Activated CD8-positive, alpha-beta T cell treated with anti-CD3 and anti-CD28 coated beads, Interleukin-2, amount 10 ng/mL, durations not matched to agents 7 days and 5 days (primary cell): ENCODE data around the gene TTC12. TPM values are rescaled to one million over a fixed set of nuclear protein-coding genes. Genes with fewer than 3 reads are reported as not detected.

Experiments used
- ATAC-seq: fragments of 150-1000 bp; cut with Tn5 transposase; one replicate; pipeline ENCODE4 v1.10.0; 2021; ENCODE audit warnings: moderate library complexity
- CTCF ChIA-PET: fragments of 350-600 bp; sonication (Branson Sonifier 250); formaldehyde crosslinking; loops from one replicate; lab custom pipeline; 2021; ENCODE audit warnings: antibody characterized with exemption; lab: Charles Lee
- POLR2A ChIA-PET: fragments of 350-600 bp; sonication (Branson Sonifier 250); formaldehyde crosslinking; loops from one replicate; lab custom pipeline; 2021; ENCODE audit warnings: antibody characterized with exemption; lab: Charles Lee
- DNase-seq: peaks from one replicate; pipeline ENCODE4 v3.0.0-alpha.2; 2020
- H3K27ac Mint-ChIP-seq: one replicate; pipeline ENCODE4 v1.8.0; 2021; ENCODE audit warnings: mild to moderate bottlenecking, mixed read lengths
- H3K27me3 Mint-ChIP-seq: one replicate; pipeline ENCODE4 v1.8.0; 2021; ENCODE audit warnings: low read depth, mixed read lengths
- H3K36me3 Mint-ChIP-seq: one replicate; pipeline ENCODE4 v1.8.0; 2021; ENCODE audit warnings: low read depth, mixed read lengths
- H3K4me1 Mint-ChIP-seq: one replicate; pipeline ENCODE4 v1.8.0; 2021; ENCODE audit warnings: low read depth, mixed read lengths
- H3K4me3 Mint-ChIP-seq: one replicate; pipeline ENCODE4 v1.8.0; 2021; ENCODE audit warnings: mild to moderate bottlenecking, mixed read lengths
- H3K9me3 Mint-ChIP-seq: one replicate; pipeline ENCODE4 v1.8.0; 2022; ENCODE audit warnings: mixed read lengths; ENCODE audit not compliant: insufficient read depth
- total RNA-seq, 2 experiments: library from RNA; stranded (reverse); gene quantifications; one replicate each; pipeline ENCODE4 v1.2.3, GENCODE V29; 2021

Gene TTC12
- total RNA-seq, 2 experiments from 2014 or later: 4.5 to 5.2 TPM

DNA sequence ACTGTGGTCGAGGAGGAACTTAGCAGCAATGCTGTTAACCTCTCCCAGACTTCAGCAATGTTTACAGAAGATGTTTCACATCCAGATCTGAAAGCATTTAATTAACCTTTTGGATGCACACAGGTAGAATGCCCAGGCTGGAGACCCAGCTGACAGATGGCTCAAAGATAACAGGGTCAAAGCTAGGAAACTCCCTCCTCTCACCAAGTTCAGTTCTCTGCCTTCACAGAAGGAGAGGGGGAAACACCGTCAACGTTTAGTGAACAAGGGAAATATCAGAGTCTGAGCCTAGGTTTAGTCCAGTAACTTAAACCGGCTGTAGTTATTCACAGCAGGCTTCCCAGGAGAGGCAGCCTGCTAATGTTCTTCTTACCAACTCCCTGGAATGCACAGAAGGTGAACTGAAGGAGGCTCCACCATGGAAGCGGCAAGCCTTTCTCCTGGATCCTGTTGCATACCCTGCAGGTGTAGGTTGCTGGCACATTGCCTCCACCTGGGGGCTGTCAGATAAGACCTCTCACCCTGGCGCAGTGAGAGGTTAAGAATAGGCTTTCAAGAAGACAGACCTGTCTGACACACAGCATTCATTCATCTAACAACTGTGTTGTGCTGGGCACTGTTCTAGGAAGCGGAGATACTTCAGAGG is 49.7 kb downstream of the TTC12 start:
- ATAC-seq: no peak
- Mint-ChIP-seq H3K36me3 (no peaks in the 10 kb centered on the region), H3K4me1 (peaks cover 17% of the 10 kb centered on the region), H3K4me3 (no peak overlapping the region), H3K9me3 (no peaks in the 10 kb centered on the region), H3K27ac (no peak overlapping the region), H3K27me3 (no peaks in the 10 kb centered on the region)
- ChIA-PET POLR2A (no interaction called here), CTCF (no interaction called here)
- DNase-seq: no peak

DNA sequence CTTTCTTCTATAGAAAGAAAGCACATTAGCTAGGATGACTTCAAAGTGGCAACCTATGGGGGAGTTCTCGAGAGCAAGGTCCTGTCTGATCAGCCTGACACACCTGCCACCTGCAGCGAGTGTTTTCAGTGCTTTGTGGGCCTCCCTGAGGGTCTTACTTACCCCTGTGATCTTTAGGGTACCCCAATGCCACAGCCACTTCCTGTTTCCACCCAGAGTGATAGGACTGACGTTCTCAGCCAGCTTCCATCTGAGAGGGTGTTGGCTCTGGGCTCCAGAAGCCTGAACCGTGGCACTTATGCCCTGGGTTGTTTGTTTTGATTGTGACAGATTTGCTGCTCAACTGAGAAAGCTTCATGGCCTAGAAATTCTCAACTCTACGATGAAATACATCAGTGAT is 51.5 kb downstream of the TTC12 start:
- no peak for DNase-seq
- H3K27ac Mint-ChIP-seq: no peak overlapping the region
- ChIA-PET CTCF (no interaction called here), POLR2A (no interaction called here)
- H3K4me1 Mint-ChIP-seq: peaks cover 17% of the 10 kb centered on the region
- ATAC-seq: no peak
- H3K27me3 Mint-ChIP-seq: no peaks in the 10 kb centered on the region
- no peak overlapping the region for H3K4me3 Mint-ChIP-seq
- H3K9me3 Mint-ChIP-seq: no peaks in the 10 kb centered on the region
- H3K36me3 Mint-ChIP-seq: no peaks in the 10 kb centered on the region

DNA sequence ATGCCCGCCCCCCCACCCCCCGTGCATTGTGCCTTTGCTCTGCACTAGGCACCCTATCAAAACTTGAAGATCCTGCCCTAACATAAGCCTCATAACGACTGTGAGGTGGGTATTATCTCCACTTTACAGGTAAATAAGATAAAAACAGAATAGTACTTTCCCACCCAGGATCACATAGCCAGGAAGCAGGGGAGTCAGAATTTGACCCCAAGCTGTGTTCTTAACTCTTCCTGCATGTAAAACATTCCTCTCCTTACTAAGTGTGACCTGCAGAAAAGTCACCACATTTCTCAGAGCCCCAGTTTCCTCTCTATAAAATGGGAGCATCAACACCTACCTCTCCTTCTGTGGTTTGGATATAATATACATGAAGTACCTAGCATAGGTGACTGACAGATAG is 55.0 kb downstream of the TTC12 start:
- DNase-seq: no peak
- Mint-ChIP-seq H3K9me3 (no peaks in the 10 kb centered on the region), H3K4me1 (peaks cover 12% of the 10 kb centered on the region), H3K27ac (no peak overlapping the region), H3K27me3 (no peaks in the 10 kb centered on the region), H3K4me3 (no peak overlapping the region), H3K36me3 (no peaks in the 10 kb centered on the region)
- no peak for ATAC-seq
- CTCF ChIA-PET: no interaction called here
- POLR2A ChIA-PET: no interaction called here

DNA sequence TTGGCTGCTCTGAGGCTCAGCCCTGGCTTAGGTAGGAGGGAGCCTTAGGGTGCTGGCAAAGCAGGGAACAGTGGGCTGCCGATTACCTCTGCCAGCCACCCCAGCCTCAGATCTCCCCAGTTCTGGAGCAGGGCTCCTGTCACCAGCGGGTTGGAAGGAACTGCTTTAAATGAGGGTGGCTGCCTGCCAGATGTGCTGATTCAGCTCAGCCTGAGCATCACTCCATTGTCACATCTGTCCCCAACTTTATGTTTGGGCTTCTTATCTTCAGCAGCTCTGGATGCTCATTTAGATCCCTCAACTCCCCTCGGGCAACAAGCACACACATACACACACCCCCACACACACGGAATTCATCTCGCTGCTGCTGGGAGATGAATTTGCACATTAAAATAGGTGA is 56.3 kb downstream of the TTC12 start:
- ATAC-seq (no peak), DNase-seq (no peak)
- Mint-ChIP-seq H3K27me3 (no peaks in the 10 kb centered on the region), H3K4me3 (no peak overlapping the region), H3K9me3 (no peaks in the 10 kb centered on the region), H3K4me1 (peaks cover 11% of the 10 kb centered on the region), H3K36me3 (no peaks in the 10 kb centered on the region), H3K27ac (no peak overlapping the region)
- POLR2A ChIA-PET: no interaction called here
- CTCF ChIA-PET: no interaction called here

DNA sequence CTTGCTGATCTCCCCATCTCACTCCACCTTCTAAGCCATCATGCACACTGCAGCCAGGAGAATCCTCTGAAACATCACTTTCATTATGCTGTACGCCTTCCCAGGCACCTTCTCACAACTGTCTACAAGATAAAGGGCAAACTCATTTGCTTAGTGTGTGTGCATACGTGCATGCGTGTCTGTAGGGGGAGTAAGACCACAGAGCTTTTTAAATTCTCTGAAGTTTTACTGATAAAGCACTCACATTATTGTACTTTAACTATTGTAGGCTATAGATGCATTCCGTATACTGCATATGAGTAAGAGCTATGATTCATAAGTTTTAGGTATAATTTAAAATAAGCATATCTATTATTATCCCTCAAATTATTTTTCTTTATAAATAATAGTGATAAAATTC is 57.9 kb downstream of the TTC12 start:
- no peak overlapping the region for H3K4me3 Mint-ChIP-seq
- ChIA-PET CTCF (no interaction called here), POLR2A (no interaction called here)
- no peaks in the 10 kb centered on the region for H3K36me3 Mint-ChIP-seq
- no peak overlapping the region for H3K27ac Mint-ChIP-seq
- H3K4me1 Mint-ChIP-seq: no peaks in the 10 kb centered on the region
- no peaks in the 10 kb centered on the region for H3K27me3 Mint-ChIP-seq
- DNase-seq (no peak), ATAC-seq (no peak)
- H3K9me3 Mint-ChIP-seq: no peaks in the 10 kb centered on the region

DNA sequence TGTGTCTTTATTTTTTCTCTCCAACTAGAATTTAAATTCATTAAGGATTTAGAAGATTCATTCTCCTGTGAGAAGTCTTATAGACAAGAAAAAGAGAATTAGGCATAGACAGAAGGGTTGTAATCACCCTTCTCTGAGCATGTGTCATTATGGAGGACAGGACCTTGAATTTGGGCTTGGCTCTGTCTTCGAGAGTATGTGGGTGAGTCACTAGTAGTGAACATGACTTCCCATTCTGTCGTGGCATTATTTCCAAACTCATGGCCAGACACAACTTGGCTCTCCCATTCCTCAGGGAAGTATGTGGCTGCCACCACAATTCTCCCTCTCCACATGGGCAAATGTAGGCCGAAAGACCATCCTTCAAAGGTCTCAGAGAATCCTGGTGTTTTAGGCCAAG is 58.9 kb downstream of the TTC12 start:
- no peaks in the 10 kb centered on the region for H3K4me1 Mint-ChIP-seq
- H3K9me3 Mint-ChIP-seq: no peaks in the 10 kb centered on the region
- H3K36me3 Mint-ChIP-seq: no peaks in the 10 kb centered on the region
- ChIA-PET POLR2A (no interaction called here), CTCF (no interaction called here)
- H3K27me3 Mint-ChIP-seq: no peaks in the 10 kb centered on the region
- ATAC-seq: no peak
- no peak overlapping the region for H3K4me3 Mint-ChIP-seq
- no peak overlapping the region for H3K27ac Mint-ChIP-seq
- DNase-seq: no peak

DNA sequence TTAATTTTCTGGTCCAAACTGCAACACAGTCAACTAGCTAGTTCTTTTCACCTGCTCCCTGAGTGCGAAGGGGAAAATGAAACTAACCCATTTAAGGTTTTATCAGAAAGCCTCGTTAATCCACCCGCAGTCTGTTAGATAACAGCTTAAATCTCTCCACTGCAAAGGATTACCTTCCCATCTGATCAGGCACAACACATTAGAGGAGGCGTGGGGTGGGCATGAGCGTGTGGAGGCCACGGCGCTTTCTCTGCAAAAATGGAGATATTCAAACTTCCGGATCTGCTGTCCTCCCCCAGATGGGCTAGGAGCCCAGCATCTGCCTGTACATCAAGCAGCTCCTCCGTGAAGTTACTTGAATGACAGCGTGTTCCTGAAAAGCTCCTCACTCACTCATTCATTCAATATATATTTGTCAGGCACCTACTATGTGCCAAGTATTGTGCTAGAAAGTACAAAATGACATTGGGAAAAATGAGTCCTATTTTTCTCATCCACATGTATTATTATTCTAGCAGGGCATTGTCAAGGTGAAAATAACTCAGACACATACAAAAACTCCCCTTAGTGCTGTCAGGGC is 59.7 kb downstream of the TTC12 start:
- DNase-seq (no peak), ATAC-seq (no peak)
- Mint-ChIP-seq H3K4me3 (no peak overlapping the region), H3K4me1 (no peaks in the 10 kb centered on the region), H3K9me3 (no peaks in the 10 kb centered on the region), H3K27me3 (no peaks in the 10 kb centered on the region), H3K27ac (no peak overlapping the region), H3K36me3 (no peaks in the 10 kb centered on the region)
- CTCF ChIA-PET: no interaction called here
- POLR2A ChIA-PET: no interaction called here

DNA sequence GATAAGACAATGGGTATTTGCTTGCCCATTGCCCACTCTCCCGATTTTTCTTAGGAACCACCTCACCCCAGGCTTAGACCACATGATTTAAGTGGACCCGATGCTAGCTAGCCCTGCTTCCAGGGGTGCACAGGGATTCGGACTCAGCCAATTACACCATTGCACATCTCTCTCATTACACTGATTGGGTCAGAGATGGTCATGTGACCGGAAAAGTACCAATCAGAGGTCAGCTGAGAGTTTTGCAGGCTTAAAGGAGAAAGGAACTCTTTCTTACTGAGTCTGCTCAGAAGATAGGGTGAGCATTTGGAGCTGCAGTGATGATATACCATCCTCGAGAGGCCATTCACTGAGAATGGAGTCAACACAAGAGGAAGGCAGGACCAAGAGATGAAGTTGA is 61.0 kb downstream of the TTC12 start:
- Mint-ChIP-seq H3K36me3 (no peaks in the 10 kb centered on the region), H3K27me3 (no peaks in the 10 kb centered on the region), H3K4me3 (no peak overlapping the region), H3K9me3 (no peaks in the 10 kb centered on the region), H3K4me1 (no peaks in the 10 kb centered on the region), H3K27ac (no peak overlapping the region)
- no peak for ATAC-seq
- no peak for DNase-seq
- ChIA-PET POLR2A (no interaction called here), CTCF (no interaction called here)

DNA sequence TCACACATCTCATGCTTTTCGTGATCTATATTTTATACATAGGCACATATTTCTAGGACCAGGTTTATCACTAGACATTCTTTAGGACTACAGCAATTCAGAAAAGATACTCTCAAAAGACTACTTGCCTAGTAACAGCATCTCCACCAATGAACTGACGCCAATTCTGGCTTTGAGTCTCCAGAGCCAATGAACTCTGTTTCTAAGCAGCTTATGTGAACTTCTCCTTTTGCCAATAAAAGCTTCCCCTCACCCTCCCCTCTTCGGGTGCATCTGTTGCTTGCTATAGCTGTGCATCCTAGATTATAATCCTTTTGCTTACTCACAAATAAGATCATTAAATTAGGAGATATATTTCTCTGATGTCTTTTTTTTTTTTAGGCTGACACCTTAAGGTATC is 61.8 kb downstream of the TTC12 start:
- Mint-ChIP-seq H3K4me1 (no peaks in the 10 kb centered on the region), H3K9me3 (no peaks in the 10 kb centered on the region), H3K36me3 (no peaks in the 10 kb centered on the region), H3K27ac (no peak overlapping the region), H3K4me3 (no peak overlapping the region), H3K27me3 (no peaks in the 10 kb centered on the region)
- no peak for ATAC-seq
- ChIA-PET POLR2A (no interaction called here), CTCF (no interaction called here)
- no peak for DNase-seq

DNA sequence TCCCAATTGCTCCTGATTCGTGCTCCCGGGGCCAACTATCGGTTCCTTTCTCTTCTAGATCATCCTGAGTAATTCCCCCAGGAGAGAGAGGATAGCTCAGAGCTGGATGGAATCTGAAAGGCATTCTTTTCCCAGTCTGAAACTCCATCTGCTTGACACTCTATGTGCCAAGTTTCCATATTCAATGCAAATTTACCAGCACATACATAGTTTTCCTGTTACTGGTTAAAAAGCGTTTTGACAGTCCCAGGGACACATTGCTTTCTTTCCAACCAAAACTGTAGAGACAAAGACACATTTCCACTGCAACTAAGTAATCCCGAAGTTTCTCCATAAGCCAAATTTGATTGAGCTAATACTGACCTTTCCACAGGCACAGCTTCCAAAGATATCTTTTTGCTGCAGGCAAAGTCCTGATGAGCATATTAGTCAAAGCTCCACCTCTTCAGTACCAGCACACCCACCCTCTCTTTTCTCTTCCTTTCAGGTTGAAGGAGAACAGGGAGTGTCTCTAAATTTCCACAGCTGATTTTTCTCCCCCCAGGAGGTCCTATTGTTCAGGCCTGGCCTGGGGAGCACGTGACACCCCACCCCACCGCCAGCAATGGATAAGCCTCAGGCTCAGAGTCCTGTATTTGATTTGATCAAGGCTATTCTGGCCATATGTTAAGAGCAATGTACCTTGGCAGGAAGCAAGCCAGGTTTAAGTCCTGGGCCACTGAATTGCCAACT is 63.5 kb downstream of the TTC12 start:
- H3K27ac Mint-ChIP-seq: no peak overlapping the region
- no peak for DNase-seq
- no peaks in the 10 kb centered on the region for H3K4me1 Mint-ChIP-seq
- ATAC-seq: no peak
- no peaks in the 10 kb centered on the region for H3K36me3 Mint-ChIP-seq
- no peaks in the 10 kb centered on the region for H3K9me3 Mint-ChIP-seq
- ChIA-PET CTCF (no interaction called here), POLR2A (no interaction called here)
- H3K4me3 Mint-ChIP-seq: no peak overlapping the region
- no peaks in the 10 kb centered on the region for H3K27me3 Mint-ChIP-seq

DNA sequence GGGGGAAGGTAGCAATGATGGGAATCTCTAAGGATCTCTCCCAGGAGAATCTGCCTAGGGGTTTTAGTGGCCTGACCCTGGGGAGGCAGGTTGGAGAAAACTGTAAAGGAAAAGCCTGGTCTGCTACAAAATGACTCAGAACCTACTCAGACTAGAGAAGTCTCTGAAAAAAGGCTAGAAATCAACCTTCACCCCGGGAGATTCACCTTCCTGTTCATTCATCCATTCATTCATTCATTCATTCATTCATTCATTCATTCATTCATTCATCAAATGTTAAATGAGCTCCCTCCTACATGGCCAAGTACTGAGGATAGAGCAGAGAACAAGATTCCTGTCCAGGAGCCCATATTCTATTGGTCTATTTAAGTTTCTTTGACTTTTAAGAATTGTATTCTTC is 64.3 kb downstream of the TTC12 start:
- H3K9me3 Mint-ChIP-seq: no peaks in the 10 kb centered on the region
- H3K27ac Mint-ChIP-seq: no peak overlapping the region
- no peaks in the 10 kb centered on the region for H3K27me3 Mint-ChIP-seq
- no peaks in the 10 kb centered on the region for H3K36me3 Mint-ChIP-seq
- H3K4me3 Mint-ChIP-seq: no peak overlapping the region
- ATAC-seq (no peak), DNase-seq (no peak)
- CTCF ChIA-PET: no interaction called here
- no peaks in the 10 kb centered on the region for H3K4me1 Mint-ChIP-seq
- POLR2A ChIA-PET: no interaction called here

DNA sequence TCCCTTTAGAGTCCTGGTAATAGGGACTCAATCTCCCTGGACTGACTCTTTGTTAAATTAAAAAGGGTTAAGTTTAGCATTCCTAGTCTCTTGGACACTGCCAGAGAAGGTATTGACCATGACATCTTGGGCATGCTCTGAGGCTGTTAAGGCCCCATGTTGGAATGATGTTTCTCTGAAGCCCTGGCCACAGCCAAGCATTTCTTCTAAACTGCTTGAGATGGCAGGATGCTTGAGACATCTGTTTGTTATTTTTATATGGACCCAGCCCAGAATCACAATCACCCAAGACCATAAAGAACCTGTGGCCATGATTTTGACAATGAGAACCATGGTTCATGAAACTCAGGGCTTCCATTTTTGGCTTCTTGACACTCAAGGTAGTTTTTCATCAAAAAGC is 67.7 kb downstream of the TTC12 start:
- no peaks in the 10 kb centered on the region for H3K36me3 Mint-ChIP-seq
- no peak for DNase-seq
- ATAC-seq: no peak
- peaks cover 3% of the 10 kb centered on the region for H3K27me3 Mint-ChIP-seq
- H3K27ac Mint-ChIP-seq: no peak overlapping the region
- no peaks in the 10 kb centered on the region for H3K9me3 Mint-ChIP-seq
- CTCF ChIA-PET: no interaction called here
- no peak overlapping the region for H3K4me3 Mint-ChIP-seq
- no peaks in the 10 kb centered on the region for H3K4me1 Mint-ChIP-seq
- POLR2A ChIA-PET: no interaction called here
